K562 (cell line): Measurements from ENCODE around the gene TCF19. TPM values are rescaled to one million over a fixed set of nuclear protein-coding genes. Genes with fewer than 3 reads are reported as not detected.

Source experiments
- ATAC-seq: fragments of 200-7000 bp; cut with Tn5 transposase; 3 replicates; pipeline ENCODE4 v1.9.1; 2020; ENCODE audit warnings: moderate library complexity
- BruUV-seq: library from RNA; stranded (reverse); fragments of 400-500 nt; replicated peaks from 2 replicates; lab custom pipeline; 2021; lab: Mats Ljungman, UMichigan
- CTCF ChIA-PET: fragments of 300-600 bp; formaldehyde crosslinking; extraction: SDS; loops from one replicate; lab custom pipeline; 2021; ENCODE audit warnings: low intra/inter-chr PET ratio; lab: Yijun Ruan, JAX
- POLR2A ChIA-PET: fragments of 300-600, 350-650 bp; sonication (Branson Sonifier 250); formaldehyde crosslinking; extraction: SDS; loops from one replicate; lab custom pipeline; 2021; ENCODE audit warnings: antibody characterized with exemption, inconsistent platforms; lab: Yijun Ruan, JAX
- DNase-seq, 4 experiments: peaks; one replicate each; pipeline versions ENCODE4 v3.0.0 to v3.0.0-alpha.2; 2011 to 2018; ENCODE audit warnings: low spot score in 3 of 4, mixed read lengths in 3 of 4; ENCODE audit errors: extremely low read depth in 1 of 4
- FAIRE-seq: peaks from 2 replicates; lab custom pipeline; 2011; peaks lifted over from hg19 to GRCh38; lab: Jason Lieb, UNC
- H2AFZ ChIP-seq: 2 replicates; pipeline ENCODE4 v1.6.0; 2011; ENCODE audit warnings: low read depth, low read length, control low read depth, inconsistent platforms
- H3K27ac ChIP-seq: fragments of 200-600 bp; 3 replicates; pipeline ENCODE4 v1.8.0; 2011; ENCODE audit warnings: low read depth, mild to moderate bottlenecking, control low read depth, inconsistent platforms, low read length, moderate library complexity, mixed read lengths; ENCODE audit errors: extremely low read depth
- H3K27me3 ChIP-seq, 2 experiments: fragments of 300-600 bp in 1 of 2; 2 replicates in 1 of 2; 3 replicates in 1 of 2; pipeline versions ENCODE4 v1.6.0 to v1.8.0; 2011; ENCODE audit warnings: inconsistent platforms in 2 of 2, low read length in 2 of 2, mild to moderate bottlenecking in 1 of 2, mixed read lengths in 1 of 2, moderate library complexity in 1 of 2; ENCODE audit not compliant: control insufficient read depth in 2 of 2, insufficient read depth in 2 of 2
- H3K36me3 ChIP-seq: fragments of 300-600 bp; 3 replicates; pipeline ENCODE4 v1.8.0; 2011; ENCODE audit warnings: mild to moderate bottlenecking, low read length, inconsistent platforms; ENCODE audit not compliant: control insufficient read depth, insufficient read depth
- H3K4me1 ChIP-seq, 2 experiments: fragments of 200-600 bp in 1 of 2; replicated peaks in 1 of 2; 2 replicates in 1 of 2; 3 replicates in 1 of 2; pipeline versions ENCODE4 v1.5.1 to v1.8.0; 2011; ENCODE audit warnings: inconsistent platforms in 2 of 2, low read length in 2 of 2, mild to moderate bottlenecking in 1 of 2, mixed read lengths in 1 of 2, moderate library complexity in 1 of 2; ENCODE audit not compliant: control insufficient read depth in 2 of 2, insufficient read depth in 2 of 2
- H3K4me2 ChIP-seq: 2 replicates; pipeline ENCODE4 v1.6.1; 2011; ENCODE audit warnings: low read length, control low read depth, inconsistent platforms, mixed read lengths; ENCODE audit not compliant: insufficient read depth
- H3K4me3 ChIP-seq: fragments of 200-600 bp; sonication (generic), shearing (Covaris generic); 2 replicates; pipeline ENCODE4 v1.5.1; 2016; ENCODE audit warnings: control low read depth, inconsistent platforms
- H3K79me2 ChIP-seq: fragments of 200-600 bp; 3 replicates; pipeline ENCODE4 v1.8.0; 2011; ENCODE audit warnings: low read length, inconsistent platforms; ENCODE audit not compliant: control insufficient read depth, insufficient read depth
- H3K9ac ChIP-seq, 2 experiments: 2 replicates each; pipeline versions ENCODE4 v1.6.0 to v1.6.1; 2011; ENCODE audit warnings: low read depth in 2 of 2, low read length in 2 of 2, control low read depth in 1 of 2, inconsistent platforms in 1 of 2, mild to moderate bottlenecking in 1 of 2, mixed read lengths in 1 of 2; ENCODE audit not compliant: insufficient read depth in 1 of 2
- H3K9me1 ChIP-seq: one replicate; pipeline ENCODE4 v1.6.0; 2011; ENCODE audit warnings: inconsistent platforms, mild to moderate bottlenecking, low read length, moderate library complexity; ENCODE audit not compliant: control insufficient read depth, insufficient read depth
- H3K9me3 ChIP-seq: replicated peaks from 2 replicates; pipeline ENCODE4 v1.5.1; 2011; ENCODE audit warnings: low read depth, low read length, inconsistent platforms; ENCODE audit not compliant: control insufficient read depth, insufficient read depth
- H4K20me1 ChIP-seq: replicated peaks from 2 replicates; pipeline ENCODE4 v1.6.1; 2011; ENCODE audit warnings: low read length, inconsistent platforms, mixed read lengths; ENCODE audit not compliant: control insufficient read depth, insufficient read depth
- ESRRB ChIP-seq: fragments of 250-450 bp; sonication (Bioruptor Pico); IDR thresholded peaks from 2 replicates; pipeline ENCODE4 v1.5.0; 2020; ENCODE audit warnings: mild to moderate bottlenecking, moderate library complexity, borderline replicate concordance
- ETV1 ChIP-seq: fragments of 450-650 bp; conservative IDR thresholded peaks from 2 replicates; pipeline ENCODE4 v1.6.1; 2016; ENCODE audit warnings: missing genetic modification characterization, control low read depth, low read depth, missing compliant biosample characterization
- HNRNPK ChIP-seq: fragments of 200-400 bp; formaldehyde crosslinking; IDR thresholded peaks from one replicate; pipeline ENCODE4 v1.6.1; 2018; ENCODE audit warnings: mild to moderate bottlenecking, low read depth, low read length; ENCODE audit not compliant: poor library complexity, severe bottlenecking
- MAFG ChIP-seq: fragments of 450-650 bp; conservative IDR thresholded peaks from 2 replicates; pipeline ENCODE4 v1.6.1; 2016; ENCODE audit warnings: missing genetic modification characterization, missing compliant biosample characterization
- MIER1 ChIP-seq: fragments of 450-650 bp; IDR thresholded peaks from 2 replicates; pipeline ENCODE4 v1.6.1; 2016; ENCODE audit warnings: antibody characterized with exemption, mild to moderate bottlenecking, low read depth
- NFE2 ChIP-seq: IDR thresholded peaks from 2 replicates; pipeline ENCODE4 v1.6.1; 2014; ENCODE audit warnings: antibody characterized with exemption, low read depth
- OTX1 ChIP-seq: fragments of 450-650 bp; formaldehyde crosslinking; IDR thresholded peaks from 2 replicates; pipeline ENCODE4 v1.4.0; 2022; ENCODE audit warnings: mild to moderate bottlenecking
- PML ChIP-seq: IDR thresholded peaks from 2 replicates; pipeline ENCODE4 v1.6.1; 2012; ENCODE audit warnings: low read length, inconsistent platforms
- SIX5 ChIP-seq, 2 experiments: IDR thresholded peaks; 2 replicates each; pipeline ENCODE4 v1.6.1; 2011; ENCODE audit warnings: low read length in 2 of 2, borderline replicate concordance in 1 of 2, low read depth in 1 of 2, mild to moderate bottlenecking in 1 of 2, moderate library complexity in 1 of 2; ENCODE audit not compliant: insufficient read depth in 1 of 2
- STAT5A ChIP-seq: IDR thresholded peaks from 2 replicates; pipeline ENCODE4 v1.6.1; 2012; ENCODE audit warnings: low read length, inconsistent platforms, borderline replicate concordance
- SUPT5H ChIP-seq: fragments of 450-650 bp; IDR thresholded peaks from 2 replicates; pipeline ENCODE4 v1.6.1; 2016
- TAF1 ChIP-seq: IDR thresholded peaks from 2 replicates; pipeline ENCODE4 v1.6.1; 2011; ENCODE audit warnings: mild to moderate bottlenecking, low read length, moderate library complexity; ENCODE audit not compliant: insufficient read depth, control insufficient read depth, severe bottlenecking; ENCODE audit errors: extremely low read depth
- TRIM25 ChIP-seq: fragments of 450-650 bp; IDR thresholded peaks from 2 replicates; pipeline ENCODE4 v1.7.0; 2016; ENCODE audit warnings: borderline replicate concordance
- ZNF143 ChIP-seq: sonication (generic); formaldehyde crosslinking; IDR thresholded peaks from 2 replicates; pipeline ENCODE4 v1.9.0; 2022; ENCODE audit warnings: mild to moderate bottlenecking, missing genetic modification reagents
- WGBS: fragments of 100-300 bp; shearing (Covaris generic); methylation state at CpG from one replicate; pipeline ENCODE4 v1.1.6; 2016; ENCODE audit warnings: low coverage, mixed read lengths; ENCODE audit not compliant: insufficient coverage; ENCODE audit errors: missing lambda C conversion rate; 5-methylcytosine and 5-hydroxymethylcytosine counted together
- in situ Hi-C: fragments of 300-500 bp; cut with MboI; formaldehyde crosslinking; loops from 4 replicates; pipeline ENCODE4 v1.15.0; 2018; ENCODE audit warnings: inconsistent platforms, mixed read lengths
- intact Hi-C: fragments of 100-400 bp; cut with micrococcal nuclease; formaldehyde crosslinking; loops from 2 replicates; pipeline ENCODE4 v1.14.2; 2022
- polyA plus RNA-seq, 8 experiments: library from polyadenylated mRNA; depleted of rRNA in 4 of 8; stranded (reverse) in 5 of 8; unstranded in 3 of 8; fragments of >200 nt; fragmentation: Nextera tagmentation in 2 of 8; fragmentation: Illumina TruSeq in 1 of 8; extraction: Ambion mirVana in 2 of 8; extraction: Trizol in 1 of 8; gene quantifications; 2 replicates each; pipeline versions ENCODE4 v1.2.1 to v1.2.3, GENCODE V29; 2011 to 2014; ENCODE audit warnings: inconsistent platforms in 1 of 8, missing spikeins in 1 of 8
- total RNA-seq, 7 experiments: library from RNA; depleted of rRNA in 6 of 7; stranded (reverse); fragments of >200 nt in 6 of 7; fragmentation: Illumina TruSeq in 2 of 7; extraction: Trizol in 2 of 7; gene quantifications; 2 replicates each; pipeline versions ENCODE4 v1.2.1 to v1.2.3, GENCODE V29; 2011 to 2021; ENCODE audit warnings: low replicate concordance in 1 of 7
- TF ChIP-seq, protein P1 (sequence below), 3 experiments: fragments of 200-800 bp in 1 of 3; fragments of 250-450 bp in 1 of 3; fragments of 450-650 bp in 1 of 3; sonication (Bioruptor Pico) in 1 of 3; sonication (Bioruptor generic) in 1 of 3; formaldehyde crosslinking in 1 of 3; IDR thresholded peaks; 2 replicates each; pipeline versions ENCODE4 v1.6.1 to v1.8.0; 2016 to 2022; ENCODE audit warnings: mild to moderate bottlenecking in 2 of 3, missing genetic modification characterization in 2 of 3, missing compliant biosample characterization in 1 of 3, moderate library complexity in 1 of 3
- TF ChIP-seq, protein P2 (sequence below): fragments of 450-650 bp; conservative IDR thresholded peaks from 2 replicates; pipeline ENCODE4 v1.6.1; 2016; ENCODE audit warnings: missing genetic modification characterization, low read depth, mild to moderate bottlenecking, missing compliant biosample characterization, moderate library complexity

TCF19 gene
- total and polyA plus RNA-seq, 9 of the 15 experiments (the other 6 are each of a cell fraction or from before 2014, with no cell fraction given) = 4.2 to 42.5 (median 25.7) TPM

DNA sequence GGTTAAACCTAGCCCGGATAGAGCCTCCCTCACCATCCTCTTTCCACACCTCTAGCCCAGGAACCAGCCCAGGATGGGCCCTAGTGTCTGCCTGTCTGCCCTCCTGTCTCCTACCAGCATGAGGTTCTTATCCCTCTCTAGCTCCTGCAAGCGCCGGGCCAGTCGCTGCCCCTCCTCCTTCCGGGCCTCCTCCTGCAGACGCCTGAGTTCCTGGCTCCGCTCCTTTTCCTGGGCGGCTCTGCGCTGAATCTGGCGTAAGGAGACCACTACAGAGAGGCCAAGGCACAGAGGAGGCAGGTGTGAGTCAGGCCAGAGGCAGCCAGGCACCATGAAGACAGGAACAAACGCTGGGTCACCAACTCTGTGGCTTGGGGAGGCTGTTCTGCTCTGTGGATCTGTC lies 15.2 kb upstream of the TCF19 start:
- in situ Hi-C loops (no loop called here), intact Hi-C loops (no loop called here)
- Histone ChIP-seq H4K20me1 (no peaks in the 10 kb centered on the region; the same call in 1 of the 2 replicates), H3K79me2 (no peaks in the 10 kb centered on the region), H3K4me2 (no peak overlapping the region), H3K27me3 (no peaks in the 10 kb centered on the region; a peak in 1 of 5 replicates), H3K27ac (no peak overlapping the region), H3K4me1 (peaks cover 0 to 5% of the 10 kb centered on the region in 2 experiments; a peak in 3 of 5 replicates), H3K36me3 (peaks cover 42% of the 10 kb centered on the region; the same call in 2 of the 3 replicates), H3K9me1 (no peaks in the 10 kb centered on the region), H3K4me3 (no peak overlapping the region), H3K9ac (peak overlapping the region in 1 of 2 experiments; percentile 48; a peak in 1 of 4 replicates), H2AFZ (no peak overlapping the region), H3K9me3 (no peaks in the 10 kb centered on the region)
- POLR2A ChIA-PET = interaction anchor here (0.6 kb wide), 1 partner anchor 539 kb away, joined by 3 read pairs; no protein-coding TSS in a partner anchor
- no TSS peak for BruUV-seq
- CTCF ChIA-PET = interaction anchor here (1.5 kb wide), 1 partner anchor 48 kb away, joined by 4 read pairs; no protein-coding TSS in a partner anchor
- 83% methylated on average over 11 of the region's 11 CpGs for WGBS
- DNase-seq = no peak
- FAIRE-seq = no peak
- ATAC-seq = no peak
- no peak for TF ChIP-seq TAF1
- TF ChIP-seq OTX1 = no peak
- no peak for TF ChIP-seq PML
- TF ChIP-seq, protein P1, sequence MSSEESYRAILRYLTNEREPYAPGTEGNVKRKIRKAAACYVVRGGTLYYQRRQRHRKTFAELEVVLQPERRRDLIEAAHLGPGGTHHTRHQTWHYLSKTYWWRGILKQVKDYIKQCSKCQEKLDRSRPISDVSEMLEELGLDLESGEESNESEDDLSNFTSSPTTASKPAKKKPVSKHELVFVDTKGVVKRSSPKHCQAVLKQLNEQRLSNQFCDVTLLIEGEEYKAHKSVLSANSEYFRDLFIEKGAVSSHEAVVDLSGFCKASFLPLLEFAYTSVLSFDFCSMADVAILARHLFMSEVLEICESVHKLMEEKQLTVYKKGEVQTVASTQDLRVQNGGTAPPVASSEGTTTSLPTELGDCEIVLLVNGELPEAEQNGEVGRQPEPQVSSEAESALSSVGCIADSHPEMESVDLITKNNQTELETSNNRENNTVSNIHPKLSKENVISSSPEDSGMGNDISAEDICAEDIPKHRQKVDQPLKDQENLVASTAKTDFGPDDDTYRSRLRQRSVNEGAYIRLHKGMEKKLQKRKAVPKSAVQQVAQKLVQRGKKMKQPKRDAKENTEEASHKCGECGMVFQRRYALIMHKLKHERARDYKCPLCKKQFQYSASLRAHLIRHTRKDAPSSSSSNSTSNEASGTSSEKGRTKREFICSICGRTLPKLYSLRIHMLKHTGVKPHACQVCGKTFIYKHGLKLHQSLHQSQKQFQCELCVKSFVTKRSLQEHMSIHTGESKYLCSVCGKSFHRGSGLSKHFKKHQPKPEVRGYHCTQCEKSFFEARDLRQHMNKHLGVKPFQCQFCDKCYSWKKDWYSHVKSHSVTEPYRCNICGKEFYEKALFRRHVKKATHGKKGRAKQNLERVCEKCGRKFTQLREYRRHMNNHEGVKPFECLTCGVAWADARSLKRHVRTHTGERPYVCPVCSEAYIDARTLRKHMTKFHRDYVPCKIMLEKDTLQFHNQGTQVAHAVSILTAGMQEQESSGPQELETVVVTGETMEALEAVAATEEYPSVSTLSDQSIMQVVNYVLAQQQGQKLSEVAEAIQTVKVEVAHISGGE (CRISPR knock-in tag; IDR thresholded peaks at IDR 0.05) = no peak
- no peak for TF ChIP-seq MAFG (tag)
- TF ChIP-seq SIX5 (IDR thresholded peaks at IDR 0.05; ENCODE audit: borderline replicate concordance in 1 of 2, insufficient read depth in 1 of 2, low read depth in 1 of 2, low read length in 2 of 2) = no peak
- no peak for TF ChIP-seq STAT5A
- no peak for TF ChIP-seq ESRRB
- TF ChIP-seq ETV1 (tag) = no peak
- TF ChIP-seq SUPT5H = no peak
- no peak for TF ChIP-seq NFE2
- no peak for TF ChIP-seq MIER1
- TF ChIP-seq ZNF143 = no peak
- TF ChIP-seq HNRNPK = no peak
- TF ChIP-seq, protein P2, sequence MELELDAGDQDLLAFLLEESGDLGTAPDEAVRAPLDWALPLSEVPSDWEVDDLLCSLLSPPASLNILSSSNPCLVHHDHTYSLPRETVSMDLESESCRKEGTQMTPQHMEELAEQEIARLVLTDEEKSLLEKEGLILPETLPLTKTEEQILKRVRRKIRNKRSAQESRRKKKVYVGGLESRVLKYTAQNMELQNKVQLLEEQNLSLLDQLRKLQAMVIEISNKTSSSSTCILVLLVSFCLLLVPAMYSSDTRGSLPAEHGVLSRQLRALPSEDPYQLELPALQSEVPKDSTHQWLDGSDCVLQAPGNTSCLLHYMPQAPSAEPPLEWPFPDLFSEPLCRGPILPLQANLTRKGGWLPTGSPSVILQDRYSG (tag) = no peak
- no peak for TF ChIP-seq TRIM25
